ENCODE measurements around the gene L1CAM.

GRCh38 chrX:153908219-153908860 lies 22.4 kb upstream of the L1CAM start:
- TF ChIP-seq GABPA (IDR thresholded peaks at IDR 0.05; ENCODE audit: low read depth) (no peak), RFX5 (IDR thresholded peaks at IDR 0.05; ENCODE audit: low read length) (no peak), TAF1 (IDR thresholded peaks at IDR 0.05; ENCODE audit: borderline replicate concordance, low read depth, low read length) (no peak), REST (IDR thresholded peaks at IDR 0.05; ENCODE audit: low read depth, low read length) (no peak)

Data from SK-N-SH (cell line).